Body of pancreas (tissue), 4 donors: ENCODE results near the gene STMP1.

Source experiments
- POLR2A ChIP-seq, 3 donors: fragments of 450-650 bp; IDR thresholded peaks; one replicate each; pipeline ENCODE4 v1.6.1; 2016; ENCODE audit warnings: antibody characterized with exemption in 3 of 3, mild to moderate bottlenecking in 2 of 3
- TF ChIP-seq, protein P1 (sequence below), 7 experiments: fragments of 450-650 bp in 4 of 7; fragments of 200-600 bp in 3 of 7; sonication (generic) in 3 of 7; IDR thresholded peaks; one replicate each; pipeline ENCODE4 v1.5.1; 2016 to 2019; ENCODE audit warnings: antibody characterized with exemption in 7 of 7

DNA sequence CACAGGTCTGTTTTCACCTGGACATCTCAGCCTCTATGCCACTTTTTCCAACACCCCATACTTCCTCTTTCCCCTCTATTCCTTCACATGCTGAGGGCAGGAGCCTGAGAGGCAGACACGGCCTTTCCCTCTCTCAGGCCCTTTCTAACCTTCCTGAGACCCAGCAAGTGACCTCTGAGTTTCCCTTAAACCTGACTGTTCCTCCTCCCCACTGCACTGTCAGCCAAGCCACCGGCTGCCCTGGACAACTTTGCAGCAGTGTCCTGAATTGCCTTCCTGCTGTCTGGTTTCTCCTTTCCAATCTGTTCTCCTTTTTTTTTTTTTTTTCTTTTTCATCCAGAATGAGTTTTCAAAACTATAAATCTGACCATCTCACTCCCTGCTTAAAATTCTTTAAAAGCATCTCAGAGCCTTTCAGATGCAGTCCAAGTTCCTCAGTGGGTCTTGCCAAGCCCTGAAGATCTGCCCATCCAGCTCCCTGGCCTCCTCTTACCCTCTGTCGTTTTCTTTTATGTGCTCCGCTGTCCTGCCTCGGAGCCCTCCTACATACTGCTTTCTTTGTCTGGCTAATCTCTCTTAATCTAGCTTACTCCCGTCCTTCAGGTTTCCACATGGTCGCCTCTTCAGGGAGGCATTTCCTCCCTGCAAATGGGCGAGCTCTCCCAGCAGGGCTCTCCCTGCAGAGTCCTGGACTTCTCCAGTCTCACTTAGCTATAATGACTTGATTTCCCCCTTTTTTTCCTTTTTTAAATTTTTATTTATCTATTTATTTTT, 35.1 kb downstream of the STMP1 start:
- TF ChIP-seq, protein P1, sequence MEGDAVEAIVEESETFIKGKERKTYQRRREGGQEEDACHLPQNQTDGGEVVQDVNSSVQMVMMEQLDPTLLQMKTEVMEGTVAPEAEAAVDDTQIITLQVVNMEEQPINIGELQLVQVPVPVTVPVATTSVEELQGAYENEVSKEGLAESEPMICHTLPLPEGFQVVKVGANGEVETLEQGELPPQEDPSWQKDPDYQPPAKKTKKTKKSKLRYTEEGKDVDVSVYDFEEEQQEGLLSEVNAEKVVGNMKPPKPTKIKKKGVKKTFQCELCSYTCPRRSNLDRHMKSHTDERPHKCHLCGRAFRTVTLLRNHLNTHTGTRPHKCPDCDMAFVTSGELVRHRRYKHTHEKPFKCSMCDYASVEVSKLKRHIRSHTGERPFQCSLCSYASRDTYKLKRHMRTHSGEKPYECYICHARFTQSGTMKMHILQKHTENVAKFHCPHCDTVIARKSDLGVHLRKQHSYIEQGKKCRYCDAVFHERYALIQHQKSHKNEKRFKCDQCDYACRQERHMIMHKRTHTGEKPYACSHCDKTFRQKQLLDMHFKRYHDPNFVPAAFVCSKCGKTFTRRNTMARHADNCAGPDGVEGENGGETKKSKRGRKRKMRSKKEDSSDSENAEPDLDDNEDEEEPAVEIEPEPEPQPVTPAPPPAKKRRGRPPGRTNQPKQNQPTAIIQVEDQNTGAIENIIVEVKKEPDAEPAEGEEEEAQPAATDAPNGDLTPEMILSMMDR (IDR thresholded peaks at IDR 0.05) = no peak
- TF ChIP-seq POLR2A (IDR thresholded peaks at IDR 0.05) = no peak
